GM13976 (cell line): Measurements from ENCODE around the gene ZMIZ1.

Source experiments
- DNase-seq: peaks from one replicate; pipeline ENCODE4 v3.0.0; 2012; ENCODE audit warnings: low spot score
- CTCF ChIP-seq: IDR thresholded peaks from 2 replicates; pipeline ENCODE4 v1.5.1; 2012; ENCODE audit warnings: borderline replicate concordance, mild to moderate bottlenecking; ENCODE audit not compliant: insufficient read depth; ENCODE audit errors: extremely low read depth, missing control alignments, control extremely low read depth
- in situ Hi-C: fragments of 300-500 bp; cut with MboI; formaldehyde crosslinking; loops from one replicate; pipeline ENCODE4 v1.12.0; 2022; ENCODE audit warnings: low sequenced_read_pairs, mixed read lengths, inconsistent platforms; ENCODE audit not compliant: unreplicated experiment

ZMIZ1 gene

GRCh38 chr10:79351332-79351731 is 282.6 kb downstream of the ZMIZ1 start:
- TF ChIP-seq CTCF = no peak
- in situ Hi-C loops = no loop called here
- DNase-seq = peak; percentile 7

GRCh38 chr10:79352035-79352877 is 283.5 kb downstream of the ZMIZ1 start:
- in situ Hi-C loops = no loop called here
- no peak for TF ChIP-seq CTCF
- peak; percentile 10 for DNase-seq

- no peak for DNase-seq
- in situ Hi-C loops = no loop called here
- TF ChIP-seq CTCF = no peak
These were observed 284.2 kb downstream of the ZMIZ1 start for GRCh38 chr10:79353000-79353406.

GRCh38 chr10:79353726-79354125 is 285.0 kb downstream of the ZMIZ1 start:
- peak; percentile 20 for DNase-seq
- no peak for TF ChIP-seq CTCF
- in situ Hi-C loops = no loop called here

- DNase-seq = peak; percentile 36
- in situ Hi-C loops = no loop called here
- TF ChIP-seq CTCF = no peak
These were observed 285.4 kb downstream of the ZMIZ1 start for GRCh38 chr10:79354141-79354540.

GRCh38 chr10:79354615-79355014 is 285.8 kb downstream of the ZMIZ1 start:
- in situ Hi-C loops = no loop called here
- no peak for TF ChIP-seq CTCF

More at GRCh38 chr10:79354615-79355014, 285.8 kb downstream of the ZMIZ1 start:
- DNase-seq = no peak
